Middle frontal gyrus (tissue), 1 donor: ENCODE measurements around the gene WDR47.
"Not testable (repeated sequence)": the region's sequence is repeated elsewhere in the genome, so short reads cannot be mapped to it uniquely, and the experiment has no call there.

Experiments
- DNase-seq: peaks from one replicate; pipeline ENCODE4 v3.0.0-alpha.2; 2015; ENCODE audit warnings: low spot score; ENCODE audit errors: extremely low spot score

The WDR47 gene

DNA sequence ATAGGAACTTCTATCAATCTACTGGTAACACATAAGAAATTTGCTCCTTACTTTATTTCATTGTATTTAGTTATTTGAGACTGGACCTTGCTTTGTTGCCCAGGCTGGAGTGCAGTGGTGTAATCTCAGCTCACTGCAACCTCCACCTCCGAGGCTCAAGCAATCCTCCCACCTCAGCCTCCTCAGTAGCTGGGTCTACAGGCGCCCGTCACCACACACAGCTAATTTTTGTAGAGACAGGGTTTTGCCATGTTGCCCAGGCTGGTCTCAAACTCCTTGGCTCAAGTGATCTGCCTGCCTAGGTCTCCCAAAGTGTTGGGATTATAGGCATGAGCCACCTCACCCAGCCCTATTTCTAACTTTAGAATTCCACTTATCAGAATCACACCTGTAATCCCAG lies 10.2 kb upstream of the WDR47 start:
- DNase-seq, result not testable (repeated sequence)

DNA sequence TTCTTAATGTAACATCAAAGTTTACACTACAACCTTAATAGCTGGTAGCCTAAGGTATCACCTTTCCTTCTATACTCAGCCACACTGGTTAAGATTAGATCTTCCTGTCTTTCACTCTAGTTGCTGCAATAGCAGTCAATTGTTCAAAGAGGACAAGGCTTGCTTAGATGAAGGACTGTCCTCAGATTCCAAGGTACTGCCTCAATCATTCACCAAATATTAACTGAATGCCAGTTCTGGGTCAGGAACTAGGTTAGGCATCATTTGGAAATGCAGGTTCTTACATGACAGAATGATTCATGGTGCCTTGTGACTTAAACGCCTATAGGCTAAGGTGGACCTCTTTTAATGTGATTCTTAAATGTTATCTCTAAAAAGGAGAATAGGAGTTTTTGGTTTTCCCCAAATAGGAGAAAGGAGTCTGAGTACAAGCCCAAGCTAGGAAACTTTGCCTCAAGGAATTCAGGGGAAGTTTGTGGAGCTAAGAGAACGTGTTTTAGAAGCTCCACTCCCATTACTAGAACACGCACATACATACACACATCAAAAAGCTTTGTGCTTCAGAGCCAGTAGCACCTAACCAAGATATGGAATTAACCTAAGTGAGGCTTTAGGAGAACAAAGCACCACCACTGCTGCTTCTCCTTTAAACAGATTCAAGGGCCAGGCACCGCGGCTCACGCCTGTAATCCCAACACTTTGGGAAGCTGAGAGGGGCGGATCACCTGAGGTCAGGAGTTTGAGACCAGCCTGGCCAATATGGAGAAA lies 8.5 kb upstream of the WDR47 start:
- no peak for DNase-seq

DNA sequence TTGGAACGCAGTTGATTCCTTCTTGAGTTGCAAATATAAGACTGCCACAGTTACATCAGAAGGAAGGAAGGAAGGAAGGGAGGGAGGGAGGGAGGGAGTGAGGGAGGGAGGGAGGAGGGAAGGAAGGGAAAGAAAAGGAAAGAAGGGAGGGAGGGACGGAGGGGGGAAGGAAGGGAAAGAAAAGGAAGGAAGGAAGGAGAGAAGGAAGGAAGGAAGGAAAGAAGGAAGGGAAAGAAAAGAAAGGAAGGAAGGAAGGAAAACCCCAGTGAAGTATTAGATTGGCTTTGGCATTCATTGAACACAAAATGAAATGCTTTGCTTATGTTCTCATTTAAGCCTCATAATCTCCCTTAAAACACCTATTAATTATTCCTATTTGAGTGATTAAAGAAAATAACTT lies 6.4 kb upstream of the WDR47 start:
- DNase-seq, result no peak

DNA sequence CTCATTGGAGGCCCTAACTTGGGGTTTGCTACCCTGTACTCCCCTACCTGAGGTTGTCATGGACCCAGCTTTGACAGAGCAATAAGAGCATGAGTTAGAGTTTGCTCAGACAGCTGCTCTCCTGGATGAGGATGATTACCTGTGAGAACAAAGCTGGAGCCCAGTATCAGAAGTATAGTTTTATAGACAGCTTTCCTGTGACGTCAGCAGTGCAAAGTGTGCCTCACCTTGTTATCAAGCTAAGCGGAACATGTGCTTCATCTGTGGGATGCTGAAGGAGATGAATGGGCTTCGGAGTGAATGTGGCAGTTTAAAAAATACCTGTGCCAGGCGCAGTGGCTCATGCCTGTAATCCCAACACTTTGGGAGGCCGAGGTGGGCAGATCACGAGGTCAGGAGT lies 5.4 kb upstream of the WDR47 start:
- no peak for DNase-seq

DNA sequence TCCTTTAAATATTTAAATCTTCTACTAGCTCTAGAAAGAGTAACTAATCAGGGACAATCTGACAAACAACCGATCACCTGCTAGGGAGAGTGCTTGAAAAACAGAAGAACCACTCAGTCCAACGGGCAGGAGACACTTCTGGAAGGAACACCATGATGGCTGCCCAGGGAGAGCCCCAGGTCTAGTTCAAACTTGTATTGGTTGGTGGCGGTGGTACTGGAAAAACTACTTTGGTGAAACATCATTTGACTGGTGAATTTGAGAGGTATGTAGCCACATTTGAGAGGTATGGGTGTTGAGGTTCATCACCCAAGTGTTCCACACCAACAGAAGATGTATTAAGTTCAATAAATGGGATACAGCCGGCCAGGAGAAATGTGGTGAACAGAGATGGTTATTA lies 4.8 kb upstream of the WDR47 start:
- DNase-seq, result no peak

DNA sequence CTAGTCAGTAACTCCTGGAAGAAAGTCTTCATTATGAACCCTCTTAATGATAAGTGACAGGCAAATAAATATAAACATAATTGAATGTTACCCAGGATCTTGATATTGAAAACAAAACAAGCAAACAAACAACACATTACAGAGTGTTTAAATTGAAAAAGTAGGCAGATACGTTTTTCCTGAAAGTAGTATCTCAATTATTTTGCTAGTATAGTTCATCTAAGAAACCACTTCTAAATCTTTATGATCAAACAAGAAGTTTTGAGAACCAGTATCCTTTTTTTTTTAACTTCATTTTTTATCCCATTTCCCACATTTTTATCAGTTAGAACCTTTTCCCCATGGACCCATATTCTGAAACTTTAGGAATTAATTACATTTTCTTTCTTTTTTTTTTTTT lies 3.7 kb upstream of the WDR47 start:
- no peak for DNase-seq

DNA sequence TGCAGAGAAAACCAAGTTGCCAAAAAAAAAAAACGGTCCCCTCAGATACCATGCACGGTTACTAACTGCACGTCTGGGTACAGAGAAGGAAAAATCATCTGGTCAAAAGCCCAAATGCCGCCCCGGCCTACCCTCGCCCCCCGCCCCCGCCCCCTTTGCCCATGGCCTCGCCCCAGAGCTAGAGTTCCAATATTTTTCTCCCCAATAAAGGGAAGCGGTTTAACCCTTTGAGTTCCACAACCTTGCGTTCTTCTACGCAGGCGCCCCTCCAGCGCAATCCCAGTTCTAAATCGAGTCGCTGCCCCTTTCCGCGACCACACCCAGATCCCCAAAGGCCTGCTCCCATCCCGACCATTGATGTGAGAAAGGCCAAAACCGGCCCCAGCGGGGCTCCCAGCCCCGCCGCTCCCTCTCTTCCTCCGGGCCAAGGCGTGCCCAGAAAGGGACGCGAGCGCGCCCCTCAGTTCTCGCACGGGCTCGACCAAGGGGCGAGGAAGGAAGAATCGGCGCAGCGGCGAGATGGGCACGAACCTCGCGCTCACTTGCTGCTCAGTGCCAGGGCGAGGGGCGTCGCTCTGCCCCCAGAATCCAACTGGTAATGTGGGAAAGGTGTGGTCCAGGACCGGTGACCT lies 797 bp downstream of the WDR47 start:
- no peak for DNase-seq

DNA sequence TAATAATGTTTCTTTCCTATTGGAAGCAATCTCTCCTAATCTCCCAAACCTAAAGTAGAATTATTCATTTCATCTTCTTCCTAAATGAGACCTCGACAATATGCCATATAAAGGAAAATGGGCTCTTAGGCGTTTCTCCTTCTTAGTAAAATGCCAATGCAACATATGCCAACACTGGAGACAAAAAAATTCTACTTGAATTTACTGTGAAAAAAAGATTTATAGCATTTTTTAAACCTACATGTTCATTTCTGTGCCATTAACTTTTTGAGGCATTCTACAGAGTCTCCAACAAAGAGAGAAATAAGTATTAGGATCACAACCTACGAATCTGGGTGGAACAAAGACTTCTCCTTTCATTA lies 1.3 kb downstream of the WDR47 start:
- DNase-seq, result no peak

DNA sequence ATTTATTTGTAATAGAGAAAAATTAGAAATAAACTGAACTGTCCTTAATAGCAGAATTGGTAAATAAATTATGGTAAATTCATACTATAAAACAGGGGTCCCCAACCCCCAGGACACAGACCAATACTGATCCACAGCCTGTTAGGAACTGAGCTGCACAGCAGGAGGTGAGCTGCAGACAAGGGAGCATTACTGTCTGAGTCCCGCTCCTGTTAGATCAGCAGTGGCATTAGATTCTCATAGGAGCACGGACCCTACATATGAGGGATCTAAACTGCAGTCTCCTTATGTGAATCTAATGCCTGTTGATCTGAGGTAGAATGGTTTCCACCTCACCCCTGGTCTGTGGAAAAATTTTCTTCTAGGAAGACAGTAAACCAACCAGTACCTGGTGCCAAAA lies 7.5 kb downstream of the WDR47 start:
- DNase-seq, result no peak

DNA sequence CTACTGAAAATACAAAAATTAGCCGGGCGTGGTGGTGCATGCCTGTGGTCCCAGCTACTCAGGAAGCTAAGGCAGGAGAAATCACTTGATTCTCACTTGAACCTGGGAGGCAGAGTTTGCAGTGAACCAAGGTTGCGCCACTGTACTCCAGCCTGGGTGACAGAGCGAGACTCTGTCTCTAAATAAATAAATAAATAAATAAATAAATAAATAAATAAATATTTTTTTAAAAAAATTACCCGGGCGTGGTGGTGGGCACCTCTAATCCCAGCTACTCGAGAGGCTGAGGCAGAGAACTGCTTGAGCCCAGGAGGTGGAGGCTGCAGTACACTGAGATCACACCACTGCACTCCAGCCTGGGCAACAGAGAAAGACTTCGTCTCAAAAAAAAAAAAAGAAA lies 12.4 kb downstream of the WDR47 start:
- not testable (repeated sequence) for DNase-seq

DNA sequence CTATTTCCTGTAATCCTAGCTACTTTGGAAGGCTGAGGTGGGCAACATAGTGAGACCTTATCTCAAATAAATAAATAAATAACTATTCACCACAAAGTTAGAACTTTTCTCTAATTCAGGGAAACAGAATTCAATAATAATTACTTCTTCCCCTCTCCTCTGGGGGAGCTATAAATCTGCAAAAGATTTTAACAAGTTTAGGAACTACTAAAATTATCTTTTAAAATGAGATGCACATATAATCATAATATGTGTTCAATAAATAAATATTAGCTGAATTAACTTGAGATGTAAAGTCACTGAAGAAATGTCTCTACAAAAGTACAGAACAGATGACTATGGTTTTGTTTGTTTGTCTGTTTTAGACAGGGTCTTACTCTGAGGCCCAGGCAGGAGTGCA lies 14.1 kb downstream of the WDR47 start:
- DNase-seq, result no peak

DNA sequence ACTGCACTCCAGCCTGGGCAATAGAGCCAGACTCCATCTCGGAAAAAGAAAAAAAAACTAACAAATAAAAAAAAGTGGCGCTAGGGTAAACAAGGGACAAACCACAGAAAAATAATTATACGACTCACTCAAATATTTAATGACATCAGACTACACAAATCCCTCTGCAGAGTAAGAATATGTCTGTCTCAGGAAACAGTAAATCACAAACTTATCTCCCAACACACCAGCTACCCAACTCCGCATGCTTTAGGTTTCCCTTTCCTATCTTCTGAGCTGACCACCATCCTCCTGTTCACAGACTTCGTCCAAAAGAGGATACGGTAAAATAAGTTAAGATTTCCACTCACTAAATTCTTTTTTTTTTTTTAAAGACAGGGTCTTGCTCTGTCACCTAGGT lies 16.2 kb downstream of the WDR47 start:
- no peak for DNase-seq

DNA sequence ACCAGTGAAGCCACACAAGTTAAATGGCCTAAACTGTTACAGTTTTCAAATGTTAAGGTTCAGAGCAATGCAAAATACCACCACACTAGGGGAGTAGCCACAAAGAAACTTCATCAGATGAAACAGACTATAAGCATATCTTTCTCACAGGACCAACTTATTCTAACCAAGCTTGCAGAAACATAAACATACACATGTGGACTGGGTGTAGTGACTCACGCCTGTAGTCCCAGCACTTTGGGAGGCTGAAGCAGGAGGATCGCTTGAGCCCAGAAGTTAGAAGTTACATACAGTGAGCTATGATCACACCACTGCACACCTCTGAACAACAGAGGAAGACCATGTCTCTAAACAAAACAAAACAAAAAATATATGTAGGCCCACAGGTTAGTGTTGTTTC lies 17.3 kb downstream of the WDR47 start:
- DNase-seq, result no peak

DNA sequence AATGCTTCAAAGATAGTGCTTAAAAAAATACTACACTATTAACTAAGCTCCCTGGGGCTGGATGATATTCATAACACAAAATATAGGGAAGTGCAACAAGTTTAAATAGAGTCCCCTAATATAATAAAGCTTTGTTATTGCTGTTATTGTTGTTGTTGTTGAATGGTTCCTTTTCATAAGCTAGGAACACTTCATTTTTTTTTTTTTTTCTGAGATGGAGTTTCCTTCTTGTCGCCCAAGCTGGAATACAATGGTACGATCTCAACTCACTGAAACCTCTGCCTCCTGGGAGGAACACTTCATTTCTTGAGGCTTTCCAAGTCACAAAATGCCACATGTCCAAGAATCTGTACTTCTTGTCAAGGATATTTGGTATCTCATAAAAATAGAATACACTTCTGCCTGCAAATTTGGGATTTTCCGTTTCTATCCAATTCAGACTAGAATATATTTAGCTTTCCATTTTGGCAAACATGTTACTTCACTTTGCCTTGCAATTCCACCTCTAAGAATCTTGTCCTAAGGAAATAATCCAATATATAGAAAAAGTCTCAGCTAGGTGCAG lies 21.1 kb downstream of the WDR47 start:
- peak; percentile 26 for DNase-seq

DNA sequence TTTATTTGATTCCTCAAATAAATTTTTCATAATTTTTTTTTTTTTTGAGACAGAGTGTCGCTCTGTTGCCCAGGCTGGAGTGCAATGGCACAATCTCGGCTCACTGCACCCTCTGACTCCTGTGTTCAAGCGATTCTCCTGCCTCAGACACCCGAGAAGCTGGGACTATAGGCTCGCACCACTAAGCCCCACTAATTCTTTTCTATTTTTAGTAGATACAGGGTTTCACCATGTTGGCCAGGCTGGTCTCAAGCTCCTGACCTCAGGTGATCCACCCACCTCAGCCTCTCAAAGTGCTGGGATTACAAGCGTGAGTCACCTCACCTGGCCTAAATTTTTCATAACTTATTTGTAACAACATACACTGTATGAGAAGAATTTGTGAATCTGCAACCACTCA lies 24.2 kb downstream of the WDR47 start:
- DNase-seq, result not testable (repeated sequence)

DNA sequence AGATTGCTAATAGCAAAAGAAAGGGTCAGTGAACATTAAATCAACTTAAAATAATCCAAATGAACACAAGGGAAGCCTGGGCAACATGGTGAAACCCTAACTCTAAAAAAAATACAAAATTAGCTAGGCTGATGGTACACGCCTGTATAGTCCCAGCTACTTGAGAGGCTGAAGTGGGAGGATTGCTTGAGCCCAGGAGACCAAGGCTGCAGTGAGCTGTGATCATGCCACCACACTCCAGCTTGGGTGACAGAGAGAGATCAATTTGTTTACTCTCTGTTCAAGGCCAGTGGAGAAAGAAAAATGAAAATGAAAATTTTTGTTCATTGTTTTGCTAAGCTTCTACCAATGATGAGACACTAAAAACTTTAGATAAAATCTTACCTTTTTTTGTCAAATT lies 24.8 kb downstream of the WDR47 start:
- DNase-seq, result no peak

DNA sequence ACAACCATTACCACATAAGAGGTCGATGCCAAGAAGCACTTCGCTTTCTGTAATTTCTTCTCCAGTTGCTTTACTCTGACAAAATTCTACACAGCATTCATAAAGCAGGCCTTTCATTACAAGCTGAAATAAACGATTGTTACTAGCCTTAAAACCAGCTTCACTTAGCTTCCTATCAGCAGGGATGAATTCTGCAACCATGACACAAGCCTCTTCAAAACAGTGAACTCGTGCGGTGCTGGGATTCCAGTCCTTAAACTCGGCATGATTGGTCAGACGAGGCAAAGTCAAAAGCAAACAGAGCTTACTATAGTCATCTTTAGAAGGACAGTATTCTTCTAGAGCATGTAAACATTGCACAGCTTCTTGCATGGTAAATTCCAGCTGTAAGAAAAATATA lies 30.6 kb downstream of the WDR47 start:
- DNase-seq, result no peak

DNA sequence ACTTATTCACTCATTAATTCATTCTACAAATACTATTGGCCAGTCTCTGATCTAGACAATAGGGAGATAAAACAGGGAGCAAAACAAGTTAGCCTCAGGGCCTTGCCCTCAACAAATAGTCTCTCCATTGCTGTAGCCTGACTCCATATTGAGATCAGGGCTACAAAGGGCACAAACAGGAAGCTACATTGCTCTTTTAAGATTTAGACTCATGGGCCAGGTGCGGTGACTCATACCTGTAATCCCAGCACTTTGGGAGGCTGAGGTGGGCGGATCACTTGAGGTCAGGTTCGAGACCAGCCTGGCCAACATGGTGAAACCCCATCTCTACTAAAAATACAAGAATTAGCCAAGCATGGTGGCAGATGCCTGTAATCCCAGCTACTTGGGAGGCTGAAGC lies 45.3 kb downstream of the WDR47 start:
- DNase-seq, result not testable (repeated sequence)

DNA sequence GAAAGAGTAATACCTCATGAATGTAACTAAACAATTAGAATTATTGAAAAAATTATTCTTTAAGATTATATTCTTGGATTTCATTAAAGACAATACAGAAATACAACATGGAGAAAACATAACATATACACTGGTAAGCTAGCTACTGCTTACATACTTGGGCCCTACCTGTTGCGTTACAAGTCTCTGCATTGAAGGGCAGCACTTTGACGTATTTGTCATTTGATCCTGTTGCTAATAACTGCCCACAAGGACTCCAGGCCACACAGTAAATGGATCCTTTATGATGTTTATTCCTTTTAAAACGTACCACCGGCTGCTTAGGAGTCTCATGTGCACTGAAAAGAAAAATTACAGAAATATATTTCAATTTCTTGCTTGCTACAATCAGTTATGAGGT lies 58.8 kb downstream of the WDR47 start:
- DNase-seq, result no peak

DNA sequence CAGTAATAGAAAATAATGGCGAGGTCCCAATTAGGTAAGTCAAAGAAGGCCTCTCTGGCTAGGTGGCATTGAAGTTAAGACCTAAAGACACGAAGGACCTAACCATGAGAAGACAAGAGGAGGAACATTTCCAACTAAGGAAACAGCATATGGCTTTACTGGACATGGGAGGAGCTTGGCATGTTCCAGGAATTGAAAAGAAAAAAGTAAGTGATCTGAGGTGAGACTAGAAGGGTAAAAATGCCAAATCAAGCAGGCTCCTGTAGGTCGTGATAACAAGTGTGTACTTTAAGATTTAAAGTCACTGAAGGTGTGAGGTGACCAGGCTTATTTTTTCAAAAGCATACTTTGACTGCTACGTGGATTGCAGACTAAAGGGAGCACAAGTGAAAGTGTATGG lies 65.2 kb downstream of the WDR47 start:
- no peak for DNase-seq

DNA sequence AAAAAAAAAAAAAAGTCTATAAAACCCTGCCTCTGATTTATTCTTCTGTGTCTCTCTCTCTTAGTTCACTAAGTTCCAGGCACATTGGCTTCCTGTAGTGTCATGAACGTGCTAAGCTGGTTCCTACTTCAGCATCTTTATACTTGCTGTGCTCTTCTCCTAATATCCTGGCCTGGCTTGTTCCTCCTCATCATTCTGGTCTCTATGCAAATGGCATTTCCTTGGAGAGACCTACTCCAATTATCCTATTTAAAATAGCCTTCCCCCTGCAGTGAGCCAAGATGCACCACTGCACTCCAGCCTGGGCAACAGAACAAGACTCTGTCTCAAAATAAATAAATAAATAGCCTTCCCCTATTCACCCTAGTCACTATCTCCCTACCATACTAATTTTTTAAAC lies 69.0 kb downstream of the WDR47 start:
- no peak for DNase-seq

DNA sequence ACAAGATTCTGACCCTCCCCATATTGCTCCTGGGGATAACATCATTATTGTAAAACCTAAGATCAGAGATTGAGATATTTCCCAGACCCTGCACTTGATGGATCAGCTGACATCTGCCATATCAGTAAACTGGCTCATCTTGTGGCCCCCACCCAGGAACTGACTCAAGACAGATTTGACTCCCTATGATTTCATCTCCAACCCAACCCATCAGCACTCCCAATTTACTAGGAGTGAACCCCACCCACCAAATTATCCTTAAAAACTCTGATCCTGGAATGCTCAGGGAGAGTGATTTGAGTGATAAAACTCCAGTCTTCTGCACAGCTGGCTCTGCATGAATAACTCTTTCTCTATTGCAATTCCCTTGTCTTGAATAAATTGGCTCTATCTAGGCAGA lies 72.6 kb downstream of the WDR47 start:
- DNase-seq, result no peak

DNA sequence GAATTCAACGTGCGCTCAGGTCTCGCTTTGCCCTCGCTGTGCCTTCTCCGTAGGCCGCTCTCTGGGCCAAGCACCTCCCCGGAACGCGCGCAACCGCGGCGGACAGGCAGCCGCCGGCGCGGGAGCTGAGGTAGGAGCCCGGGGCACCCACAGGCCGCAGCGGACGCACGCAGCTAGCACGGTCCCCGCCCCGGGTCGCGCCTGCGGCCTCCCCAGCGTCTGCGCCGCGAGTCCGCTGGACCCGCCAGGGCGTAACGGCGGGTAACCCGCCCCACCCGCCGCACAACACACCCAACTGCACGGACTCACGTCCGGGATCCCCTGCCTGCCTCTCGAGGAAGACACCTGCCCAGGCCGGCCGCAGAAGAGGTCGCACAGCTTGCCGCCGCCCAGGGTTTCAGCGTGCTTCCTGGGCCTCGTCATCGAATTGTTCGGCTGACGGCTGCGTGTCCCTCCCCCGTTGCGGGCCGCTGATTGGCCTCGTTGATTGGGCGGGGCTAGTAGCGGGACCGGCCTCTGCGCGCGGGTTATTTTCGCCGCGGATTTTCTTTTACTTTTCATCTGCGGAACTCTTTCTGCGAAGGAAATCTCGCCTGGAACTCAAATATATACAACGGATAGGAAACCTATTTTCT lies 78.7 kb downstream of the WDR47 start, which contains the start of gene CLCC1:
Gene CLCC1, minus strand, starts transcription at position 433 of the 635 bp plus-strand sequence. CDS start 13,047 bp downstream, outside the sequence.
- peak; percentile 89 for DNase-seq
